ENCODE measurements around the gene CDC14A. TPM values are rescaled to one million over a fixed set of nuclear protein-coding genes. Genes with fewer than 3 reads are reported as not detected.

CDC14A gene
- total and polyA plus RNA-seq, 2 of the 8 experiments (the other 6 are each of a cell fraction or from before 2014, with no cell fraction given): 3.2 to 8.9 TPM

DNA sequence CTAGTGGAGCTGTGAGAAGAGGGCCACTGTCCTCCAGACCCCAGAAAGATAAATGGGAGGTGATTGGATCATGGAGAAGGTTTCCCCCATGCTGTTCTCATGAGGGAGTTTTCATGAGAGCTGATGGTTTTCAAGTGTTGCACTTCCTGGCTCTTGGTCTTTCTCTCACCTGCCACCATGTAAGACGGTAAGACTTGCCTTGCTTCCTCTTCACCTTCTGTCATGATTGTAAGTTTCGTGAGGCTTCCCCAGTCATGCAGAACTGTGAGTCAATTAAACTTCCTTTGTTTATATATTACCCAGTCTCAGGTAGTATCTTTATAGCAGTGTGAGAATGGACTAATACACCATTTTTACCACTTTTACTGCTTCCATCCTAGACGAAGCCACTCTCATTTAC, 213.2 kb downstream of the CDC14A start (continued):
- TF ChIP-seq MAX (IDR thresholded peaks at IDR 0.05): no peak
- no peak for TF ChIP-seq RFX5 (IDR thresholded peaks at IDR 0.05; ENCODE audit: borderline replicate concordance, low read depth, low read length)
- TF ChIP-seq CTCF (IDR thresholded peaks at IDR 0.05; ENCODE audit: control extremely low read depth in 1 of 3, insufficient read depth in 1 of 3, low read depth in 1 of 3, low read length in 3 of 3): no peak
- no peak for TF ChIP-seq RNF2 (IDR thresholded peaks at IDR 0.05; ENCODE audit: borderline replicate concordance, low read depth, low read length, missing control alignments, poor library complexity, severe bottlenecking)

Measured in H1 (cell line).